K562 (cell line): ENCODE measurements around the gene TXLNB. TPM values are rescaled to one million over a fixed set of nuclear protein-coding genes. Genes with fewer than 3 reads are reported as not detected.

Source experiments
- ATAC-seq: fragments of 200-7000 bp; cut with Tn5 transposase; 3 replicates; pipeline ENCODE4 v1.9.1; 2020; ENCODE audit warnings: moderate library complexity
- BruUV-seq: library from RNA; stranded (reverse); fragments of 400-500 nt; replicated peaks from 2 replicates; lab custom pipeline; 2021; lab: Mats Ljungman, UMichigan
- CTCF ChIA-PET: fragments of 300-600 bp; formaldehyde crosslinking; extraction: SDS; loops from one replicate; lab custom pipeline; 2021; ENCODE audit warnings: low intra/inter-chr PET ratio; lab: Yijun Ruan, JAX
- POLR2A ChIA-PET: fragments of 300-600, 350-650 bp; sonication (Branson Sonifier 250); formaldehyde crosslinking; extraction: SDS; loops from one replicate; lab custom pipeline; 2021; ENCODE audit warnings: antibody characterized with exemption, inconsistent platforms; lab: Yijun Ruan, JAX
- DNase-seq, 4 experiments: peaks; one replicate each; pipeline versions ENCODE4 v3.0.0 to v3.0.0-alpha.2; 2011 to 2018; ENCODE audit warnings: low spot score in 3 of 4, mixed read lengths in 3 of 4; ENCODE audit errors: extremely low read depth in 1 of 4
- FAIRE-seq: peaks from 2 replicates; lab custom pipeline; 2011; peaks lifted over from hg19 to GRCh38; lab: Jason Lieb, UNC
- H2AFZ ChIP-seq: 2 replicates; pipeline ENCODE4 v1.6.0; 2011; ENCODE audit warnings: low read depth, low read length, control low read depth, inconsistent platforms
- H3K27ac ChIP-seq: fragments of 200-600 bp; 3 replicates; pipeline ENCODE4 v1.8.0; 2011; ENCODE audit warnings: low read depth, mild to moderate bottlenecking, control low read depth, inconsistent platforms, low read length, moderate library complexity, mixed read lengths; ENCODE audit errors: extremely low read depth
- H3K27me3 ChIP-seq, 2 experiments: fragments of 300-600 bp in 1 of 2; 2 replicates in 1 of 2; 3 replicates in 1 of 2; pipeline versions ENCODE4 v1.6.0 to v1.8.0; 2011; ENCODE audit warnings: inconsistent platforms in 2 of 2, low read length in 2 of 2, mild to moderate bottlenecking in 1 of 2, mixed read lengths in 1 of 2, moderate library complexity in 1 of 2; ENCODE audit not compliant: control insufficient read depth in 2 of 2, insufficient read depth in 2 of 2
- H3K36me3 ChIP-seq: fragments of 300-600 bp; 3 replicates; pipeline ENCODE4 v1.8.0; 2011; ENCODE audit warnings: mild to moderate bottlenecking, low read length, inconsistent platforms; ENCODE audit not compliant: control insufficient read depth, insufficient read depth
- H3K4me1 ChIP-seq, 2 experiments: fragments of 200-600 bp in 1 of 2; replicated peaks in 1 of 2; 2 replicates in 1 of 2; 3 replicates in 1 of 2; pipeline versions ENCODE4 v1.5.1 to v1.8.0; 2011; ENCODE audit warnings: inconsistent platforms in 2 of 2, low read length in 2 of 2, mild to moderate bottlenecking in 1 of 2, mixed read lengths in 1 of 2, moderate library complexity in 1 of 2; ENCODE audit not compliant: control insufficient read depth in 2 of 2, insufficient read depth in 2 of 2
- H3K4me2 ChIP-seq: 2 replicates; pipeline ENCODE4 v1.6.1; 2011; ENCODE audit warnings: low read length, control low read depth, inconsistent platforms, mixed read lengths; ENCODE audit not compliant: insufficient read depth
- H3K4me3 ChIP-seq: fragments of 200-600 bp; sonication (generic), shearing (Covaris generic); 2 replicates; pipeline ENCODE4 v1.5.1; 2016; ENCODE audit warnings: control low read depth, inconsistent platforms
- H3K79me2 ChIP-seq: fragments of 200-600 bp; 3 replicates; pipeline ENCODE4 v1.8.0; 2011; ENCODE audit warnings: low read length, inconsistent platforms; ENCODE audit not compliant: control insufficient read depth, insufficient read depth
- H3K9ac ChIP-seq, 2 experiments: 2 replicates each; pipeline versions ENCODE4 v1.6.0 to v1.6.1; 2011; ENCODE audit warnings: low read depth in 2 of 2, low read length in 2 of 2, control low read depth in 1 of 2, inconsistent platforms in 1 of 2, mild to moderate bottlenecking in 1 of 2, mixed read lengths in 1 of 2; ENCODE audit not compliant: insufficient read depth in 1 of 2
- H3K9me1 ChIP-seq: one replicate; pipeline ENCODE4 v1.6.0; 2011; ENCODE audit warnings: inconsistent platforms, mild to moderate bottlenecking, low read length, moderate library complexity; ENCODE audit not compliant: control insufficient read depth, insufficient read depth
- H3K9me3 ChIP-seq: replicated peaks from 2 replicates; pipeline ENCODE4 v1.5.1; 2011; ENCODE audit warnings: low read depth, low read length, inconsistent platforms; ENCODE audit not compliant: control insufficient read depth, insufficient read depth
- H4K20me1 ChIP-seq: replicated peaks from 2 replicates; pipeline ENCODE4 v1.6.1; 2011; ENCODE audit warnings: low read length, inconsistent platforms, mixed read lengths; ENCODE audit not compliant: control insufficient read depth, insufficient read depth
- CBX2 ChIP-seq: fragments of 200-600 bp; sonication (generic); IDR thresholded peaks from one replicate; pipeline ENCODE4 v1.6.1; 2012; ENCODE audit warnings: mild to moderate bottlenecking, low read length, inconsistent platforms; ENCODE audit not compliant: insufficient read depth, poor library complexity, severe bottlenecking
- CTBP1 ChIP-seq: fragments of 450-650 bp; IDR thresholded peaks from 2 replicates; pipeline ENCODE4 v1.6.1; 2016; ENCODE audit warnings: borderline replicate concordance
- DMBX1 ChIP-seq: fragments of 250-450 bp; sonication (Bioruptor Pico); IDR thresholded peaks from 2 replicates; pipeline ENCODE4 v1.8.0; 2022; ENCODE audit warnings: inconsistent platforms, mild to moderate bottlenecking, moderate library complexity, borderline replicate concordance
- HBP1 ChIP-seq: fragments of 450-650 bp; formaldehyde crosslinking; IDR thresholded peaks from 2 replicates; pipeline ENCODE4 v1.4.0; 2022; ENCODE audit warnings: missing genetic modification characterization
- HDAC1 ChIP-seq, 2 experiments: fragments of 450-650 bp; IDR thresholded peaks; 2 replicates each; pipeline ENCODE4 v1.6.1; 2016 to 2017; ENCODE audit warnings: inconsistent platforms in 1 of 2, mild to moderate bottlenecking in 1 of 2, moderate library complexity in 1 of 2
- HMGN3 ChIP-seq: IDR thresholded peaks from 2 replicates; pipeline ENCODE4 v1.6.1; 2011; ENCODE audit warnings: borderline replicate concordance, low read depth, mild to moderate bottlenecking, mixed read lengths, low read length; ENCODE audit not compliant: insufficient read length; ENCODE audit errors: extremely low read depth
- HNRNPL ChIP-seq: fragments of 200-400 bp; formaldehyde crosslinking; IDR thresholded peaks from 2 replicates; pipeline ENCODE4 v1.6.1; 2017; ENCODE audit warnings: low read depth, mild to moderate bottlenecking, low read length
- MYBL2 ChIP-seq, 2 experiments: fragments of 450-650 bp in 1 of 2; sonication (generic) in 1 of 2; formaldehyde crosslinking in 1 of 2; IDR thresholded peaks; 2 replicates each; pipeline versions ENCODE4 v1.6.1 to v1.8.1; 2017 to 2022; ENCODE audit warnings: borderline replicate concordance in 1 of 2, inconsistent platforms in 1 of 2, low read depth in 1 of 2, mild to moderate bottlenecking in 1 of 2, missing genetic modification reagents in 1 of 2, moderate library complexity in 1 of 2
- RBM14 ChIP-seq: fragments of 200-400 bp; formaldehyde crosslinking; IDR thresholded peaks from 2 replicates; pipeline ENCODE4 v1.6.1; 2018; ENCODE audit warnings: low read depth, mild to moderate bottlenecking, low read length, moderate library complexity, borderline replicate concordance; ENCODE audit not compliant: insufficient read depth
- RFX5 ChIP-seq: IDR thresholded peaks from 2 replicates; pipeline ENCODE4 v1.6.1; 2011; ENCODE audit warnings: low read depth, mild to moderate bottlenecking, improper control_type of control experiment, low read length
- SMAD1 ChIP-seq: fragments of 150-350 bp; IDR thresholded peaks from 2 replicates; pipeline ENCODE4 v1.6.1; 2014; ENCODE audit warnings: low read length, low read depth; ENCODE audit not compliant: partially characterized antibody
- XRCC4 ChIP-seq: IDR thresholded peaks from one replicate; pipeline ENCODE4 v1.6.1; 2011; ENCODE audit not compliant: insufficient read depth, insufficient read length; ENCODE audit errors: extremely low read depth
- ZFP1 ChIP-seq: fragments of 450-650 bp; formaldehyde crosslinking; IDR thresholded peaks from 2 replicates; pipeline ENCODE4 v1.4.0; 2020; ENCODE audit warnings: mild to moderate bottlenecking, mixed read lengths
- ZFP36 ChIP-seq: fragments of 150-350 bp; IDR thresholded peaks from 2 replicates; pipeline ENCODE4 v1.6.1; 2018; ENCODE audit warnings: low read length, low read depth; ENCODE audit not compliant: partially characterized antibody
- ZNF140 ChIP-seq: fragments of 250-450 bp; sonication (Bioruptor Pico); IDR thresholded peaks from 2 replicates; pipeline ENCODE4 v1.8.0; 2021; ENCODE audit warnings: moderate library complexity, mild to moderate bottlenecking, inconsistent platforms
- ZNF354B ChIP-seq: fragments of 250-450 bp; sonication (Bioruptor Pico); IDR thresholded peaks from 2 replicates; pipeline ENCODE4 v1.4.0; 2020
- whole genome bisulfite sequencing: fragments of 100-300 bp; shearing (Covaris generic); methylation state at CpG from one replicate; pipeline ENCODE4 v1.1.6; 2016; ENCODE audit warnings: low coverage, mixed read lengths; ENCODE audit not compliant: insufficient coverage; ENCODE audit errors: missing lambda C conversion rate; 5-methylcytosine and 5-hydroxymethylcytosine counted together
- in situ Hi-C: fragments of 300-500 bp; cut with MboI; formaldehyde crosslinking; loops from 4 replicates; pipeline ENCODE4 v1.15.0; 2018; ENCODE audit warnings: inconsistent platforms, mixed read lengths
- intact Hi-C: fragments of 100-400 bp; cut with micrococcal nuclease; formaldehyde crosslinking; loops from 2 replicates; pipeline ENCODE4 v1.14.2; 2022
- polyA plus RNA-seq, 8 experiments: library from polyadenylated mRNA; depleted of rRNA in 4 of 8; stranded (reverse) in 5 of 8; unstranded in 3 of 8; fragments of >200 nt; fragmentation: Nextera tagmentation in 2 of 8; fragmentation: Illumina TruSeq in 1 of 8; extraction: Ambion mirVana in 2 of 8; extraction: Trizol in 1 of 8; gene quantifications; 2 replicates each; pipeline versions ENCODE4 v1.2.1 to v1.2.3, GENCODE V29; 2011 to 2014; ENCODE audit warnings: inconsistent platforms in 1 of 8, missing spikeins in 1 of 8
- total RNA-seq, 7 experiments: library from RNA; depleted of rRNA in 6 of 7; stranded (reverse); fragments of >200 nt in 6 of 7; fragmentation: Illumina TruSeq in 2 of 7; extraction: Trizol in 2 of 7; gene quantifications; 2 replicates each; pipeline versions ENCODE4 v1.2.1 to v1.2.3, GENCODE V29; 2011 to 2021; ENCODE audit warnings: low replicate concordance in 1 of 7
- TF ChIP-seq, protein P1 (sequence below): sonication (generic); formaldehyde crosslinking; IDR thresholded peaks from 2 replicates; pipeline ENCODE4 v1.8.1; 2023; ENCODE audit warnings: mild to moderate bottlenecking, missing genetic modification reagents, moderate library complexity
- TF ChIP-seq, protein P2 (sequence below): IDR thresholded peaks from 2 replicates; pipeline ENCODE4 v1.6.1; 2014; ENCODE audit warnings: antibody characterized with exemption

TXLNB gene
- total and polyA plus RNA-seq, 9 of the 15 experiments (the other 6 are each of a cell fraction or from before 2014, with no cell fraction given): not detected

- Histone ChIP-seq H3K9me3 (no peaks in the 10 kb centered on the region), H2AFZ (no peak overlapping the region), H3K79me2 (no peaks in the 10 kb centered on the region), H3K27ac (no peak overlapping the region), H4K20me1 (no peaks in the 10 kb centered on the region), H3K9ac (no peak overlapping the region), H3K4me1 (no peaks in the 10 kb centered on the region), H3K9me1 (no peaks in the 10 kb centered on the region), H3K36me3 (no peaks in the 10 kb centered on the region), H3K27me3 (peaks cover 5 to 6% of the 10 kb centered on the region in 2 experiments; a peak in 4 of 5 replicates), H3K4me3 (no peak overlapping the region), H3K4me2 (no peak overlapping the region)
- ChIA-PET CTCF (no interaction called here), POLR2A (no interaction called here)
- FAIRE-seq (no peak), DNase-seq (no peak), ATAC-seq (no peak)
- intact Hi-C loops (no loop called here), in situ Hi-C loops (no loop called here)
- no TSS peak for BruUV-seq
- WGBS: 0% methylated on average over 2 of the region's 2 CpGs
- TF ChIP-seq MYBL2 (IDR thresholded peaks at IDR 0.05; ENCODE audit: low read depth): no peak
- TF ChIP-seq MYBL2 (CRISPR knock-in tag; IDR thresholded peaks at IDR 0.05; ENCODE audit: borderline replicate concordance): no peak
- no peak for TF ChIP-seq XRCC4
- no peak for TF ChIP-seq CBX2
- no peak for TF ChIP-seq ZFP1
- TF ChIP-seq ZFP36: no peak
- no peak for TF ChIP-seq SMAD1
- TF ChIP-seq HMGN3: no peak
- no peak for TF ChIP-seq DMBX1 (CRISPR knock-in tag)
- TF ChIP-seq, protein P1, sequence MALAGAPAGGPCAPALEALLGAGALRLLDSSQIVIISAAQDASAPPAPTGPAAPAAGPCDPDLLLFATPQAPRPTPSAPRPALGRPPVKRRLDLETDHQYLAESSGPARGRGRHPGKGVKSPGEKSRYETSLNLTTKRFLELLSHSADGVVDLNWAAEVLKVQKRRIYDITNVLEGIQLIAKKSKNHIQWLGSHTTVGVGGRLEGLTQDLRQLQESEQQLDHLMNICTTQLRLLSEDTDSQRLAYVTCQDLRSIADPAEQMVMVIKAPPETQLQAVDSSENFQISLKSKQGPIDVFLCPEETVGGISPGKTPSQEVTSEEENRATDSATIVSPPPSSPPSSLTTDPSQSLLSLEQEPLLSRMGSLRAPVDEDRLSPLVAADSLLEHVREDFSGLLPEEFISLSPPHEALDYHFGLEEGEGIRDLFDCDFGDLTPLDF: no peak
- TF ChIP-seq HNRNPL: no peak
- TF ChIP-seq RBM14: no peak
- TF ChIP-seq HDAC1 (IDR thresholded peaks at IDR 0.05): no peak
- TF ChIP-seq ZNF140 (CRISPR knock-in tag): no peak
- no peak for TF ChIP-seq ZNF354B (CRISPR knock-in tag)
- no peak for TF ChIP-seq HBP1 (CRISPR knock-in tag)
- TF ChIP-seq RFX5: no peak
- TF ChIP-seq CTBP1: no peak
- TF ChIP-seq, protein P2, sequence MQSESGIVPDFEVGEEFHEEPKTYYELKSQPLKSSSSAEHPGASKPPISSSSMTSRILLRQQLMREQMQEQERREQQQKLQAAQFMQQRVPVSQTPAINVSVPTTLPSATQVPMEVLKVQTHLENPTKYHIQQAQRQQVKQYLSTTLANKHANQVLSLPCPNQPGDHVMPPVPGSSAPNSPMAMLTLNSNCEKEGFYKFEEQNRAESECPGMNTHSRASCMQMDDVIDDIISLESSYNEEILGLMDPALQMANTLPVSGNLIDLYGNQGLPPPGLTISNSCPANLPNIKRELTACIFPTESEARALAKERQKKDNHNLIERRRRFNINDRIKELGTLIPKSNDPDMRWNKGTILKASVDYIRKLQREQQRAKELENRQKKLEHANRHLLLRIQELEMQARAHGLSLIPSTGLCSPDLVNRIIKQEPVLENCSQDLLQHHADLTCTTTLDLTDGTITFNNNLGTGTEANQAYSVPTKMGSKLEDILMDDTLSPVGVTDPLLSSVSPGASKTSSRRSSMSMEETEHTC: no peak
These were observed 38.1 kb downstream of the TXLNB start for GRCh38 chr6:139253656-139254055.
